Cardiac fibroblast (primary cell): ENCODE results near the gene KCNA1.

Experiments used
- DNase-seq, 2 donors: peaks; one replicate each; pipeline versions ENCODE4 v3.0.0 to v3.0.0-alpha.2; 2010; ENCODE audit warnings: low read depth in 2 of 2
- H3K4me3 ChIP-seq, 2 donors: replicated peaks in 1 of 2; 1 replicate in 1 of 2; 2 replicates in 1 of 2; pipeline ENCODE4 v1.5.1; 2011; ENCODE audit warnings: low read depth in 2 of 2, low read length in 2 of 2, mild to moderate bottlenecking in 2 of 2, moderate library complexity in 1 of 2
- TF ChIP-seq, protein P1 (sequence below): IDR thresholded peaks from one replicate; pipeline ENCODE4 v1.5.1; 2011; ENCODE audit warnings: low read depth, mild to moderate bottlenecking, low read length, inconsistent platforms

The KCNA1 gene

DNA sequence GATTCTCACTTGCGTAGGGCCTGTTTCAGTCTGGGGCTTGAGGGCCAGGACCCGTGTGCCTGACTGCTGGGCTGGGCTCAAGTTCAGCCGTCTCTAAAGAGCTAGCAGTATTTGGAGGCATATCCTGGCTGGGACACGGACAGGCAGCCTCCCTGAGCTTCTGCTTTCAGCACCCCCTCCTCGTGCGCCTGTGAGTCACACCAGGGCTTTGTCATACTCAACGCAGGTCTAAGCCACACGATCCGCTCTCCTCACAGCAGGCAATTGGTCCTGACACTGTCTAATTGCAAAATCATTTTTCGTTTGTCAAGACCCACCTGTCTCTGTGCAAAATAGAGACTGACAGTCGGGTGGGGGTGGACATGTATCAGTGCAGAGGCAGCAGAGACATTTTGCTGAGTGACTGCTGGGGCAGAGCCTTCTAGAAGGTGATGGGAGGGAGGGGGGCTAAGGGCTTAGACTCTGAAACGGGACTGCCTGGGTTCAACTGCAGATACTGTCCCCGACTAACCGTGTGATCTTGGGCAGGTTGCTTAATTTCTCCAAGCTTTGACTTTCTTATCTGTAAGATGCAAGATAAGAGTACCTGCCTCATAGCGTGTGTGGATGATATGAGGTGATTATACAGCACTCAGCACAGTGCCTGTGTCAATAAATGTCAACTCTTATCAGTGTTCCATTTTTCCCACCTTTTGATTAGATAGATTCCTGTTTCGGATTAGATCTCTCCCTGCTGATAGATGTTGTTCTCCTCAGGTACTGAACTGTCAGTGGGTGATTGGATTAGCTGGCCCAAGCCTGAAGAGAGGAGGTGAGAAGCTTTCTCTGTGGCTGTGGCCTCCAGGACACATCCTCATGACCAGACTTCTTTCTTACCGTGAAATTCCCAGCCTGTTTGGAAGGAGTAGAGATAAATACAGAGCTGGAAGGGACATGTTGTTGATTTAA, 53.1 kb downstream of the KCNA1 start:
- no peak overlapping the region for H3K4me3 ChIP-seq
- DNase-seq = peak in 1 of 2 donors; percentile 4
- TF ChIP-seq, protein P1, sequence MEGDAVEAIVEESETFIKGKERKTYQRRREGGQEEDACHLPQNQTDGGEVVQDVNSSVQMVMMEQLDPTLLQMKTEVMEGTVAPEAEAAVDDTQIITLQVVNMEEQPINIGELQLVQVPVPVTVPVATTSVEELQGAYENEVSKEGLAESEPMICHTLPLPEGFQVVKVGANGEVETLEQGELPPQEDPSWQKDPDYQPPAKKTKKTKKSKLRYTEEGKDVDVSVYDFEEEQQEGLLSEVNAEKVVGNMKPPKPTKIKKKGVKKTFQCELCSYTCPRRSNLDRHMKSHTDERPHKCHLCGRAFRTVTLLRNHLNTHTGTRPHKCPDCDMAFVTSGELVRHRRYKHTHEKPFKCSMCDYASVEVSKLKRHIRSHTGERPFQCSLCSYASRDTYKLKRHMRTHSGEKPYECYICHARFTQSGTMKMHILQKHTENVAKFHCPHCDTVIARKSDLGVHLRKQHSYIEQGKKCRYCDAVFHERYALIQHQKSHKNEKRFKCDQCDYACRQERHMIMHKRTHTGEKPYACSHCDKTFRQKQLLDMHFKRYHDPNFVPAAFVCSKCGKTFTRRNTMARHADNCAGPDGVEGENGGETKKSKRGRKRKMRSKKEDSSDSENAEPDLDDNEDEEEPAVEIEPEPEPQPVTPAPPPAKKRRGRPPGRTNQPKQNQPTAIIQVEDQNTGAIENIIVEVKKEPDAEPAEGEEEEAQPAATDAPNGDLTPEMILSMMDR = no peak
